C1 segment of cervical spinal cord (tissue), 14 donors: ENCODE data around the gene MUC6.

Experiments used
- DNase-seq, 14 donors: peaks; one replicate each; lab custom pipeline; 2025; lab: John Stamatoyannopoulos, UW

MUC6 gene

DNA sequence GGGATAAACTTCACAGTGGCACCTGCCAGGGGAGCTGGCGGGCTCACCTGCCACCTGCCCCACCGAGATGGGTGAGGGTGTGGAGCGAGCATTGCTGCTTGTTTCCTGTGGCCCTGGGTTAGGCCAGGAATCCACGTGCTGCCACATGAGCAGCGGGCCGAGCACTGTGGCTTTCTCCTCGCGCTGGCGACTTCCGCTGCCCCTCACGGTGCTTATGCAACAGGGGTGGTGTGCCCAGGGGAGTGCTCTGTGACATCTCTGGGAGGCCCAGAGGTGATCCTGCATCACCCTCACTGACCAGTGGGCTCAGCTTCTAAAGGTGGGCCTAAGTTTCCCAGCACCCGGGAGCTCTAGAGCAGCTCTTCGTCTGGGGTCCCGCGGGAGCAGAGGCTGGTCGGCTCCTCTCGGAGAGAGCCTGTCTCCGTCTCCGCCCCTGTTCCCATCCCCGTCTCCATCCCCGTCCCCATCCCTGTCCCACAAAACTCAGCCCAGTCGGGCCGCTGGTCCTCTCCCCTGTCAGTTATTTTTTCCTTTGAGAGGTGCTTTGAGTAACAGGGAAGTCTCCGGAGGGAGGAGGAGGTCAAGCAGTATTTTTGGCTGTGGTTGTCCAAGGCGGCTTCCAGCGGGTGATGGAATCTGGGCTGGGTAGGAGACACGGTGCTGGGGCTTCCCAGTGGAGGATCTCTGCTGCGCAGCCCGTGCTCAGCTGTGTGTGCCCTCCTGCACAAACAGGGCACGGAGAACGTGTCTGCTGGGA lies 68.3 kb downstream of the MUC6 start:
- no peak for DNase-seq

DNA sequence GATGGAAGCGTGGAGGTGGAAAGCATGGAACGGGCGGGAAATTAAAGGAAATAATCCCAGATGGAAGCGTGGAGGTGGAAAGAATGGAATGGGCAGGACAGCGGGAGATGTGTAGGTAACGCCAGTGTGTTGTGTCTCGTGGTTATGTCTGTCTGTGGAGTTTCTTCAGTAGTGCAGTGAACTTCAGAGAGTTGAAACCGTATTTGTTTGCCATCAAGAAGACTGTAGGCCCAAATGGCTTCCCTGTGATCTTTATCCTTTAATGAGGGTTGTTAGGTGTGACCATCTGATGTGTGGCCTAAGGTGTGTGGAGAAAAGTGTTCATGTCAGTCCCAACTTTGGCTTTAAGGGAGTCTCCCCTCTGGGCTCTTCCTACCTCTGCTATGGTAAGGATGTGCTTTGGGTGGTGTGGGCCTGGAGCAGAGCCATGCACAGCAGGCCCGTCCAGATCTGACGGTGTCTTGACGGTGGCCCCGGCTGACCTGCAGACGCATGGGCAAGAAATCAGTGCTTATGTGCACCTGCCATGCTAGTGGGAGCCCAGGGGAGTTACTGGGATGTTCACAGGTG lies 71.2 kb downstream of the MUC6 start:
- DNase-seq, result no peak

DNA sequence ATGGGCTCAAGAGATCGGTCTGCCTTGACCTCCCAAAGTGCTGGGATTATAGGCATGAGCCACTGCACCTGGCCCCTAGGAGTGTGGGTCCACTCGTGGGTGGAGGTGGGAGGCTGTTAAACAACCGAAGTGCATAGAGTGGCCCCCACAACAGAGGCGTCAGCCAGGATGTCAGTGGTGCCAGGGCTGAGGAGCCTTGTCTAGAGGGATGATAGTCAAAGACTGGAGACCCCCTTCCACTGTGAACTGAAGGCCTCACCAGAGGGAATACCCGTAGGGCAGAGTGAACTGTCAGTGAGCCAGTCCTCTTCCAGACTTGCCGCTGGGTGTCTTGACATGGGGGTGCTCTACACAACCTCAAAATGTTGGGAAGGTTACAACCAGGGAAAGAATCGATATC lies 72.7 kb downstream of the MUC6 start:
- DNase-seq, result no peak
